Transverse colon (tissue), 4 donors: ENCODE data around the gene MUC20.

Experiments used
- EP300 ChIP-seq: sonication (generic); formaldehyde crosslinking; IDR thresholded peaks from one replicate; pipeline ENCODE4 v1.6.1; 2017; ENCODE audit warnings: antibody characterized with exemption, low read depth
- POLR2A ChIP-seq: fragments of 450-650 bp; IDR thresholded peaks from one replicate; pipeline ENCODE4 v1.6.1; 2016; ENCODE audit warnings: antibody characterized with exemption, mild to moderate bottlenecking, moderate library complexity
- POLR2AphosphoS5 ChIP-seq, 3 donors: sonication (generic); formaldehyde crosslinking; IDR thresholded peaks; one replicate each; pipeline ENCODE4 v1.6.1; 2016; ENCODE audit warnings: antibody characterized with exemption in 3 of 3
- TF ChIP-seq, protein P1 (sequence below), 5 experiments: fragments of 200-600 bp in 3 of 5; fragments of 450-650 bp in 2 of 5; sonication (generic) in 3 of 5; IDR thresholded peaks; 1 replicate in 2 of 5; 2 replicates in 3 of 5; pipeline ENCODE4 v1.5.1; 2016 to 2017; ENCODE audit warnings: antibody characterized with exemption in 5 of 5, inconsistent platforms in 3 of 5, mild to moderate bottlenecking in 2 of 5, moderate library complexity in 1 of 5

DNA sequence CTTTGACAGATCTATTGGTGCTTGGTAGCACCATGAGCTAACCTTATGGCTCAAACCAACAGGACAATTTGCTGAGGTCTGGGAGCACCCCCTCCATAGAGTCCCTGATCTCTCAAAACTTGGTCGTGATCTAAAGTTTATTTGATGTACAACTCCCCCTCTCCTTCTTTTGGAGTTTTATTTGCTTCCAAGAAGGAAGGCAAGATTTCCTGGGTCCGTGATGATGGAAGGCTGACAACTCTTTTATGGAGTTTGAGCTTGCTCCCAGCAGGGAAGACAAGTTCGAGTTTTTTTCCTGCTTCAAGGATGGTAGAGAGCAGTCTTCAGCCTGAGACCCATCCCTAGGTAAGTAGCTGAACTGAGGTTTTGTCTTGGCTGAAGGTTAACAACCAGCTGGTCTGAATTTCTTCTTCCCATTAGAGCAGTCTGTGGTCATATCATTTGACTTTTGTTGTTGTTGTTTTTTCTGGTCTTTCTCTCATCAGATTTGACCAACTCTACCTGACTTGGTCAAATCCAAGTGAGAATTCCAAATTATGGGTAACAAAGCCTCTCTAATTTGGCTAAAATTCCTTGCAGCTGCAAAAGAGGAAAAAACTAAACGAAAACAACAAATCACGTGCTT lies 2.8 kb upstream of the MUC20 start:
- TF ChIP-seq, protein P1, sequence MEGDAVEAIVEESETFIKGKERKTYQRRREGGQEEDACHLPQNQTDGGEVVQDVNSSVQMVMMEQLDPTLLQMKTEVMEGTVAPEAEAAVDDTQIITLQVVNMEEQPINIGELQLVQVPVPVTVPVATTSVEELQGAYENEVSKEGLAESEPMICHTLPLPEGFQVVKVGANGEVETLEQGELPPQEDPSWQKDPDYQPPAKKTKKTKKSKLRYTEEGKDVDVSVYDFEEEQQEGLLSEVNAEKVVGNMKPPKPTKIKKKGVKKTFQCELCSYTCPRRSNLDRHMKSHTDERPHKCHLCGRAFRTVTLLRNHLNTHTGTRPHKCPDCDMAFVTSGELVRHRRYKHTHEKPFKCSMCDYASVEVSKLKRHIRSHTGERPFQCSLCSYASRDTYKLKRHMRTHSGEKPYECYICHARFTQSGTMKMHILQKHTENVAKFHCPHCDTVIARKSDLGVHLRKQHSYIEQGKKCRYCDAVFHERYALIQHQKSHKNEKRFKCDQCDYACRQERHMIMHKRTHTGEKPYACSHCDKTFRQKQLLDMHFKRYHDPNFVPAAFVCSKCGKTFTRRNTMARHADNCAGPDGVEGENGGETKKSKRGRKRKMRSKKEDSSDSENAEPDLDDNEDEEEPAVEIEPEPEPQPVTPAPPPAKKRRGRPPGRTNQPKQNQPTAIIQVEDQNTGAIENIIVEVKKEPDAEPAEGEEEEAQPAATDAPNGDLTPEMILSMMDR (IDR thresholded peaks at IDR 0.05) = no peak
- TF ChIP-seq POLR2A = no peak
- no peak for TF ChIP-seq EP300
- TF ChIP-seq POLR2AphosphoS5 (IDR thresholded peaks at IDR 0.05) = no peak
